HG02571 (cell line): ENCODE measurements around the gene NAGPA.
"Not testable (repeated sequence)": the region's sequence is repeated elsewhere in the genome, so short reads cannot be mapped to it uniquely, and the experiment has no call there.

Experiments
- ATAC-seq: cut with Tn5 transposase; IDR thresholded peaks from one replicate; pipeline ENCODE4 v1.9.1; 2021; ENCODE audit warnings: mild to moderate bottlenecking, moderate library complexity; ENCODE audit not compliant: unreplicated experiment

NAGPA gene

DNA sequence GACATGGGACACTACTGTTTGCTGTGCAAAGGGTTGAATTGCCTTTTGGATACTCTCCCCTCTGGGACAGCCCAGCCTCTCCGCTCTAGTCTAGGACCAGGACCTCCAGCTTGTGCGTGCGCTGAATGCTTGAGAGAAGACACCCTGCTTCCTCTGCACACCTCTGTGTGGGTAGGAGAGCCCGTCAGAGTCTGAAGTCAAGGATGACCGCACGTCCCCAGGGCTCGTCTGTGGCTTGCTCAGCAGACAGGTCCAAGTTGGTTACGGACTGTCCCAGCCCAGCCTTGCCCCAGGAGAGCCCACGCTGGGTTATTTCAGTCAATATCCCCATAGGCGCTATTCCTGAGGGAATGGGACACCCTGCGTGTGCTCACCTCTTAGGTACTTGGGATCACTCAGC lies 28.3 kb upstream of the NAGPA start:
- ATAC-seq: no peak

DNA sequence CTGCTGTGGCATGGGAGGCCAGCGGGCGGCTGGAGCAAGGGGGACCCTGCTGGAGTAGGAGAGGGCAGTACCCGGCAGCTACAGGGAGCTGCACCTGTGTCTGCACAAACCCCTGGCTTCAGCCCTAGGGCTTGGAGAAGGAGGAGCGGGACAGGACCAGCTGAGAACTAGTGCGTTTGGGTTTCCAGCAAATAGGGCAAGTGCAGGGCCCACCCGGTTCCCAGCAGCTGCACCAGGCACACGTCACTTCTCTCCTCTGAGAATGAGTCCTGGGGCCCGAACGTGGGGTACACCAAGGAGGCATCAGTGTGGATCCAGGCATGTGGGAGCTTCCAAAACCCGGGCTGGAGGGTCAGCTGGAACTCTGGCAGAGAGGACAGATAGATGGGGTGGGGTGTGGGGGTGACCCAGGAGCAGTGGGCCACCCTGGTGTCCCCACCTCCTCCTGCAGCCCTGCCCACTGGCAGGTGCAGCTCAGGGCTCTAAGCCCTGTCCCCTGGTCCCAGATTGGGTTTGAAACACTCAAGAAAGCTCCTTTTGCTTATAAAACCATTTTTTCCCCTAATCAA lies 26.4 kb upstream of the NAGPA start:
- no peak for ATAC-seq

- no peak for ATAC-seq
Measured at GRCh38 chr16:5059386-5060072, 25.8 kb upstream of the NAGPA start.

DNA sequence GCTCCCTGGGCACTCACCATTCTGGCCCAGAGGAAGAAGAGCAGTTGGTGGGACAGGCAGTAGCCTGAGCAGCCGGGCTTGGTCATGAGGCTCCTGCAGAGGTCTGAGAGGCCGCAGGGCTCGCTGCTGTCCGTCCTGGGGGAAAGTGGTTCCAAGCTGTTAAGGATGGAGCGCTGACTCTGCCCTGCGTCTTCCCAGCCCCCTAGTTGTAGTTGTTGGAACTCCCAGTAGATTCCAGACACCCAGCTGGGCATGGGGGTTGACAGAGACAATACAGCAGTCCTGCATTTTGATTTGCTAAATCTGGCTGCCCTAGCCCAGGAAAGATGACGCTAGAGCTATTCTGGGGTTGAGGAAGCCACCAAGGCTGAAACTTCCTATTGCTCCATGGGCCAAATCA lies 24.7 kb upstream of the NAGPA start:
- no peak for ATAC-seq

- no peak for ATAC-seq
Measured at GRCh38 chr16:5056352-5056751, 22.6 kb upstream of the NAGPA start.

- ATAC-seq: no peak
Measured at GRCh38 chr16:5054876-5055865, 21.4 kb upstream of the NAGPA start.

DNA sequence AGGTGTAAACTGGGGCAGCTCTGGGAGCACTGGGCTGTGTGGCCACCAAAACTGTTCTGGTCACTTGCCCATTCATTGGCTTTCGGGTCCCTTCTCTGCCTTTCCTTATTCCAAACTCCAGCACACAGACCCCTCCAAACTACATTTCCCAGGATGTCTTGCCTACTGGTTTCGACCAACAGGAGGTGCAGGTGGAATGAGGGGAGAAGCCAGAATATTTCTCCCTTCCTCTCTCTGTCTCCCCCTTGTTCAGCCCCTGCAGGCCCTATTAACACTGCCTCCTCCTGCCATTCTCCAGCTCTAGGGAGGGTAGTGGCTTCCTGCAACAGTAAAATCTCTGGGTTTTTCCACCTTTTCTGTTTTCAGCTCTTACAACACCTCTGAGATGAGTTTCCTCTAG lies 13.2 kb upstream of the NAGPA start:
- no peak for ATAC-seq

DNA sequence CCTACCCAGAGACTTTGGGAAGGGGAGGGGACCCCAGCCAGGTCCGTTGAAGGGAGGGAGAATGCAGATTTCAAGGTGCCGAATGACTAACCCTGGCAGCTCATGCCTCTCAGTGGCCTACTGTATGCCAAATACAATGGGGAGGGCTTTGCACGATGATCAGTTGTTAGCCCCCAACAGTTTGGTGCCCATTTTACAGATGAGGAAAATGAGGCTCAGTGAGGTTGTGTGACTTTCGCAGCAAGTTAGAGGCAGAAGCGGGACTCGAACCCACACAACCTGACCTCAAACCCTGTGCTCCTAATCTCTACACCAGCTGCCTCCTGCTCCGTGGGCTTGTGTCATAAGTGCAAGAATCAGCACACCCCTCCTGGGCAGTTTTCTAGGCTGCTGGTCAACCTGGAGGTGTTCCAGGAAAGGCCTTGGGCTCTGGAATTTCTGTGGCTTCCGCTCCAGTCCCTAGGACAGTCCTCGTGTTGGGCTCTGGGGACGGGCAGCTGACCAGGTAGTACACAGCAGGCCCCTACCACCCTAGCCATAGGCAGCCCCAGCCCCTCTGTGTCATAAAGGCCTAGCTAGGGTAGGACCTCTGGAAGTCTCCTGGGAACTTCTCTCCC lies 11.9 kb upstream of the NAGPA start:
- no peak for ATAC-seq

- ATAC-seq: not testable (repeated sequence)
Measured at GRCh38 chr16:5044581-5044980, 10.8 kb upstream of the NAGPA start.

GRCh38 chr16:5044011-5044540 lies 10.3 kb upstream of the NAGPA start:
- no peak for ATAC-seq

- no peak for ATAC-seq
Measured at GRCh38 chr16:5042574-5043171, 8.9 kb upstream of the NAGPA start.

GRCh38 chr16:5041600-5042133 lies 7.9 kb upstream of the NAGPA start:
- ATAC-seq: no peak

- no peak for ATAC-seq
Measured at GRCh38 chr16:5040451-5040850, 6.7 kb upstream of the NAGPA start.

DNA sequence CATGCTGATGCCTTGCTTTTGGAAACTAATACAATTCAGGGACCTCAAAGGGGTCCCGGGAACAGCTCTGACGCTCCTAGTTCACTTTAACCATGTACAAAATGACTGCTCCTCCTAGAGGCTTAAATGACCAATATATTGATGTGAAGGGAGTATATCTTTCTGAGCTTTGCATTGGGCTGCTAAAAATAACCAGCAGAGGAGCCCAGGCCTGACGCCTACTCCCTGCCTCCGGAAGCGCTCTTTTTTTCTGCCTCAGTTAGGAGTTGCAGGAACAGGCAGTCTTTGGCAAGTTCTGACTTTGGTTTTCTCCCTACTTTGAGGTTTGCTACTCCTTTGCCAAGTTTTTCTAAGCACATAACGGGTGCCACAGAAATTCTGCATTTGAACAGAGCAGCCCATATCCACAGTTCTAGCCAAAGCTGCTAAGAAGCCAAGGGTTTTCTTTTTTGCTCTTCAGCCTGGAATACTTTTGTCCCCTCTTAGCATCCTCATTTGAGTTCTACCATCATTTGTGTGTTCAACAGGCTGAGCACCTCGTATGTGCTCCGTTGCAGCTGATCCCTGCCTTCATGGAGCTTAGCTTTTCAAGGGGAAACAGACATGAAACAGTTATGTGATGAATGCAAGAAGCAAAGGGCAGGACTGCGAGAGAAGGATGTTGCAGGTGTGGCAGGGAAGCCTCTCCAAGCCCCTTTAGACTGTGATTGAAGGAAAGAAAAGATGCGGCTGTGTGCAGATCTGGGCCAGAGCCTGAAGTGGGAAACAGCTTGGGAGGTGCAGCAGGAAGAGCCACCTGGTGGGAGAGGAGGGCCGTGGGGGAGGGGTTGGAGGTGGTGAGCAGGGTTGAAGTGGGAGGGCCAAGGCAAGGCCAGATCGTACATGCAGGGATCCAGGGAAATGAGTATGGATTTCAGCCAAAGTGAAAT lies 2.8 kb upstream of the NAGPA start:
- ATAC-seq: no peak

- ATAC-seq: no peak
Measured at GRCh38 chr16:5035909-5036227, 2.1 kb upstream of the NAGPA start.

- no peak for ATAC-seq
Measured at GRCh38 chr16:5034167-5034523, 410 bp upstream of the NAGPA start.

DNA sequence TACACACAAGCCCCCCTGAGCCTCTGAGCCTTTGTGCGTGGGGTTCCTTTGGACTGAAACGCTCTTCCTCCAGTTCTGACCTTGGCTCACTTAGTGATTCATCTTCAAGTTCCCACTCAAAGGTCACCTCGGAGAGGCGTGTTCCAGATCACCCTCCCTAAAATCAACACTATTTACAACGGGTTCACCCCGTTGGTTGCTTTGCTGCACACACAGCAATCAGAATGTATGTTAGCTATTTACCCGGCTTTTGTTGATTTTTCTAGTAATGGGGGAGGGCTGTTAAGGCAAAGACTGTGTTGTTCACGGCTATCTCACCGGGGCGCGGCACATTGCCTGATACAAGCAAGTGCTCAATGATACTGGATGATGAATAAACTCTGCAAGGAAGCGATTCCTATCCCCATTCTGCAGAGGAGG lies 977 bp downstream of the NAGPA start:
- ATAC-seq: no peak

- ATAC-seq: no peak
Measured at GRCh38 chr16:5031601-5032000, 2.1 kb downstream of the NAGPA start.

DNA sequence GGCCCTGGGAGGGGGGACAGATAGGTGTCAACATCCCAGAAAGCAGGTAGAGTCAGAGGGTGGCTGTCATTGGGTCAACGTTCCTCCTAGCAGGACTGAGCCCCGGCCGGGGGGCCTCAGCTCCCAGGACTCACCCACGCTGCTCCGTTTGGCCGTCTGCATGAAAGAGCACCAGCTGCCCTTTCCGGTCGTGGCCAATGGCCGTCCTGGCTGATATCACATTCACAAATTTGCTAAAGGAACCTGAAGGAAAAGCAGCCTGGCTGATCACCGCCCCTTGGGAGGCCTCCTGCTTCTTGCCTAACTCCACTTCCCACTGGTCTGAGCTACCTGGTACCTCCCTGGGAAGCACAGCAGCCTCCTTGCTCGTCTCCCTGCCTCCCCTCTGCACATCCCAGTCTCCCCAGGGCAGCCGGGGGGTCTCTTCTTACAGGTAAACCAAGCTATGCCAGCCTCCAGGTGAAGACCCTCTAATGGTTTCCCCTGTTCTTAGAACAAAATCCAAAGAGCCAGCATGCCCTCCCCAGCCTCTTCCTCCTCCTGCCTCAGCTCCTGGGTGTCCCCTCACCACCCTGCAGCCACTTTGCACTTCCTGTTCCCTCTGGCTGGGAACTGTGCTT lies 3.4 kb downstream of the NAGPA start:
- no peak for ATAC-seq
